ENCODE data around the gene CDCP2.
A peak's percentile ranks its signal among the peaks of the same experiment; 100 is the strongest.

The CDCP2 gene

GRCh38 chr1:54152696-54153095 is at the start of gene CDCP2:
Gene CDCP2 (minus strand): TSS chr1:54153000. CDS start chr1:54152922, 78 bp downstream.
- no peak for DNase-seq

GRCh38 chr1:54200519-54200997 is 47.8 kb upstream of the CDCP2 start:
- DNase-seq = no peak

- peak; percentile 46 to 85 for DNase-seq
Measured at GRCh38 chr1:54199765-54200518, 47.1 kb upstream of the CDCP2 start, which contains the start of the genes CYB5RL and MRPL37. Gene CYB5RL (minus strand): TSS chr1:54200030. CDS start chr1:54195616, 4,414 bp downstream. Gene MRPL37 (plus strand): TSS chr1:54200167. CDS start chr1:54200244, 77 bp downstream.

- DNase-seq = no peak
Measured at GRCh38 chr1:54199151-54199764, 46.5 kb upstream of the CDCP2 start.

- no peak for DNase-seq
Measured at GRCh38 chr1:54193453-54193852, 40.7 kb upstream of the CDCP2 start.

GRCh38 chr1:54191525-54191924 is 38.7 kb upstream of the CDCP2 start:
- DNase-seq = no peak

- DNase-seq = no peak
Measured at GRCh38 chr1:54190526-54190925, 37.7 kb upstream of the CDCP2 start.

- no peak for DNase-seq
Measured at GRCh38 chr1:54188291-54188690, 35.5 kb upstream of the CDCP2 start.

- no peak for DNase-seq
Measured at GRCh38 chr1:54186056-54186455, 33.3 kb upstream of the CDCP2 start.

GRCh38 chr1:54180701-54181360 is 28.0 kb upstream of the CDCP2 start:
- no peak for DNase-seq

GRCh38 chr1:54178296-54179070 is 25.7 kb upstream of the CDCP2 start:
- DNase-seq = no peak

GRCh38 chr1:54177726-54178125 is 24.9 kb upstream of the CDCP2 start:
- no peak for DNase-seq

- no peak for DNase-seq
Measured at GRCh38 chr1:54176621-54177327, 24.0 kb upstream of the CDCP2 start.

GRCh38 chr1:54174106-54174505 is 21.3 kb upstream of the CDCP2 start:
- DNase-seq = no peak

GRCh38 chr1:54173681-54174080 is 20.9 kb upstream of the CDCP2 start:
- no peak for DNase-seq

- DNase-seq = no peak
Measured at GRCh38 chr1:54172614-54173599, 20.1 kb upstream of the CDCP2 start.

- DNase-seq = no peak
Measured at GRCh38 chr1:54171606-54172005, 18.8 kb upstream of the CDCP2 start.

- DNase-seq = no peak
Measured at GRCh38 chr1:54171016-54171415, 18.2 kb upstream of the CDCP2 start.

- DNase-seq = no peak
Measured at GRCh38 chr1:54169068-54169467, 16.3 kb upstream of the CDCP2 start.

GRCh38 chr1:54168206-54168965 is 15.6 kb upstream of the CDCP2 start:
- DNase-seq = no peak
